CD4-positive, alpha-beta T cell treated with Interferon gamma for 1 hour (primary cell): ENCODE data around the gene ZDHHC21.
"Not testable (repeated sequence)": the region's sequence is repeated elsewhere in the genome, so short reads cannot be mapped to it uniquely, and the experiment has no call there.

Experiments
- DNase-seq: peaks from one replicate; pipeline ENCODE4 v3.0.0-alpha.2; 2020

Gene ZDHHC21

GRCh38 chr9:14693251-14693861, at the start of gene ZDHHC21:
TSS of gene ZDHHC21 (minus strand) at chr9:14693432. CDS start at chr9:14674340, 19,092 bp downstream.
- DNase-seq: peak; percentile 49

- DNase-seq: no peak
Measured at GRCh38 chr9:14741369-14741768, 48.1 kb upstream of the ZDHHC21 start.

- DNase-seq: no peak
Measured at GRCh38 chr9:14733133-14733532, 39.9 kb upstream of the ZDHHC21 start.

- DNase-seq: no peak
Measured at GRCh38 chr9:14731294-14731981, 38.2 kb upstream of the ZDHHC21 start.

- no peak for DNase-seq
Measured at GRCh38 chr9:14730461-14730898, 37.2 kb upstream of the ZDHHC21 start.

GRCh38 chr9:14723301-14723700, 30.1 kb upstream of the ZDHHC21 start:
- no peak for DNase-seq

- DNase-seq: no peak
Measured at GRCh38 chr9:14722391-14723035, 29.3 kb upstream of the ZDHHC21 start, which contains the start of gene CER1. TSS of gene CER1 (minus strand) at chr9:14722733. CDS start at chr9:14722672, 61 bp downstream.

GRCh38 chr9:14719231-14719923, 26.1 kb upstream of the ZDHHC21 start:
- DNase-seq: no peak

- no peak for DNase-seq
Measured at GRCh38 chr9:14715102-14715501, 21.9 kb upstream of the ZDHHC21 start.

GRCh38 chr9:14713187-14713767, 20.0 kb upstream of the ZDHHC21 start:
- DNase-seq: no peak

GRCh38 chr9:14710804-14711203, 17.6 kb upstream of the ZDHHC21 start:
- DNase-seq: no peak

- no peak for DNase-seq
Measured at GRCh38 chr9:14706530-14707140, 13.4 kb upstream of the ZDHHC21 start.

- no peak for DNase-seq
Measured at GRCh38 chr9:14705079-14705478, 11.8 kb upstream of the ZDHHC21 start.

GRCh38 chr9:14704281-14704680, 11.0 kb upstream of the ZDHHC21 start:
- DNase-seq: no peak

GRCh38 chr9:14702200-14702720, 9.0 kb upstream of the ZDHHC21 start:
- DNase-seq: no peak

- DNase-seq: peak; percentile 4
Measured at GRCh38 chr9:14692470-14693250, 572 bp downstream of the ZDHHC21 start.

- no peak for DNase-seq
Measured at GRCh38 chr9:14690948-14691730, 2.1 kb downstream of the ZDHHC21 start.

- no peak for DNase-seq
Measured at GRCh38 chr9:14687042-14687719, 6.1 kb downstream of the ZDHHC21 start.

- DNase-seq: no peak
Measured at GRCh38 chr9:14686168-14686567, 7.1 kb downstream of the ZDHHC21 start.

GRCh38 chr9:14682616-14683015, 10.6 kb downstream of the ZDHHC21 start:
- not testable (repeated sequence) for DNase-seq
